Effector CD4-positive, alpha-beta T cell (primary cell): ENCODE results near the gene PRICKLE1.
"Not testable (repeated sequence)": the region's sequence is repeated elsewhere in the genome, so short reads cannot be mapped to it uniquely, and the experiment has no call there.

Experiments
- DNase-seq: peaks from one replicate; pipeline ENCODE4 v3.0.0-alpha.2; 2020

Gene PRICKLE1

GRCh38 chr12:42552822-42553221 lies 36.7 kb downstream of the PRICKLE1 start:
- no peak for DNase-seq

GRCh38 chr12:42550800-42551199 lies 38.7 kb downstream of the PRICKLE1 start:
- no peak for DNase-seq

GRCh38 chr12:42546709-42547108 lies 42.8 kb downstream of the PRICKLE1 start:
- DNase-seq: no peak

GRCh38 chr12:42541965-42542364 lies 47.6 kb downstream of the PRICKLE1 start:
- no peak for DNase-seq

- not testable (repeated sequence) for DNase-seq
These were observed 48.2 kb downstream of the PRICKLE1 start for GRCh38 chr12:42541308-42541707.

GRCh38 chr12:42539696-42540095 lies 49.9 kb downstream of the PRICKLE1 start:
- DNase-seq: no peak

- no peak for DNase-seq
These were observed 51.3 kb downstream of the PRICKLE1 start for GRCh38 chr12:42538203-42538602.

GRCh38 chr12:42534184-42534838 lies 55.2 kb downstream of the PRICKLE1 start:
- DNase-seq: no peak

GRCh38 chr12:42530284-42530683 lies 59.3 kb downstream of the PRICKLE1 start:
- DNase-seq: no peak

- DNase-seq: no peak
These were observed 64.1 kb downstream of the PRICKLE1 start for GRCh38 chr12:42525444-42525843.

GRCh38 chr12:42524716-42525115 lies 64.8 kb downstream of the PRICKLE1 start:
- DNase-seq: no peak

- no peak for DNase-seq
These were observed 73.0 kb downstream of the PRICKLE1 start for GRCh38 chr12:42516573-42516972.

GRCh38 chr12:42511656-42512055 lies 77.9 kb downstream of the PRICKLE1 start:
- DNase-seq: no peak

GRCh38 chr12:42510823-42511222 lies 78.7 kb downstream of the PRICKLE1 start:
- DNase-seq: no peak

- no peak for DNase-seq
These were observed 80.6 kb downstream of the PRICKLE1 start for GRCh38 chr12:42508913-42509460.

- no peak for DNase-seq
These were observed 82.0 kb downstream of the PRICKLE1 start for GRCh38 chr12:42507565-42507964.

GRCh38 chr12:42507081-42507480 lies 82.5 kb downstream of the PRICKLE1 start:
- no peak for DNase-seq

- no peak for DNase-seq
These were observed 85.5 kb downstream of the PRICKLE1 start for GRCh38 chr12:42504049-42504448.

GRCh38 chr12:42502682-42503081 lies 86.9 kb downstream of the PRICKLE1 start:
- no peak for DNase-seq

GRCh38 chr12:42498549-42499247 lies 90.8 kb downstream of the PRICKLE1 start:
- DNase-seq: no peak

- DNase-seq: no peak
These were observed 92.7 kb downstream of the PRICKLE1 start for GRCh38 chr12:42496886-42497285.

GRCh38 chr12:42495244-42495643 lies 94.3 kb downstream of the PRICKLE1 start:
- DNase-seq: no peak

GRCh38 chr12:42492267-42492666 lies 97.3 kb downstream of the PRICKLE1 start:
- no peak for DNase-seq

GRCh38 chr12:42490261-42490842 lies 99.2 kb downstream of the PRICKLE1 start:
- DNase-seq: no peak
